HL-60 (cell line): ENCODE measurements around the gene IGLL5.

Experiments
- GABPA ChIP-seq: IDR thresholded peaks from 2 replicates; pipeline ENCODE4 v1.6.1; 2012; ENCODE audit warnings: low read depth
- POLR2AphosphoS5 ChIP-seq: IDR thresholded peaks from 2 replicates; pipeline ENCODE4 v1.6.1; 2012; ENCODE audit warnings: low read depth
- TF ChIP-seq, protein P1 (sequence below): IDR thresholded peaks from one replicate; pipeline ENCODE4 v1.5.1; 2011; ENCODE audit warnings: low read length, control low read depth, inconsistent platforms; ENCODE audit not compliant: insufficient read depth
- TF ChIP-seq, protein P2 (sequence below): IDR thresholded peaks from 2 replicates; pipeline ENCODE4 v1.6.1; 2012; ENCODE audit warnings: low read depth; ENCODE audit not compliant: insufficient replicate concordance

DNA sequence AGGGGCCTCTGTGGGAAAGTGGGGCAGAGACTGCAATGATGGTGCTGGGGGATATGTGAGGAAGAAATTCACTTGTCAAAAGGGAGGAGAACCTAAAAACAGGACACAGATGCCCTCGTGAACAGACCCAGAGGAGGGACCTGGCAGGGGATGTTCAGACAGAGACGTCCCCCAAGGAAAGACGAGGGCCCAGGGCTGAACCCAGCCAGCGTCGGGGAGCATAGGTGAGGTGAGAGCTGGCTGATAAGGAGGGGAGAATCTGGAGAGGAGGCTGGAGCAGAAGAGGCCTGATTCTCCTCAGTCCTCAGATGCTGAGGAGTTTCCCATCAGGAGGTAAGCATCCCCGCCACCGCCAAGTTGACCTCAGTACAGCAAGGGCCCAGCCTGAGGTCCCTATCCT is 31.4 kb downstream of the IGLL5 start:
- TF ChIP-seq, protein P1, sequence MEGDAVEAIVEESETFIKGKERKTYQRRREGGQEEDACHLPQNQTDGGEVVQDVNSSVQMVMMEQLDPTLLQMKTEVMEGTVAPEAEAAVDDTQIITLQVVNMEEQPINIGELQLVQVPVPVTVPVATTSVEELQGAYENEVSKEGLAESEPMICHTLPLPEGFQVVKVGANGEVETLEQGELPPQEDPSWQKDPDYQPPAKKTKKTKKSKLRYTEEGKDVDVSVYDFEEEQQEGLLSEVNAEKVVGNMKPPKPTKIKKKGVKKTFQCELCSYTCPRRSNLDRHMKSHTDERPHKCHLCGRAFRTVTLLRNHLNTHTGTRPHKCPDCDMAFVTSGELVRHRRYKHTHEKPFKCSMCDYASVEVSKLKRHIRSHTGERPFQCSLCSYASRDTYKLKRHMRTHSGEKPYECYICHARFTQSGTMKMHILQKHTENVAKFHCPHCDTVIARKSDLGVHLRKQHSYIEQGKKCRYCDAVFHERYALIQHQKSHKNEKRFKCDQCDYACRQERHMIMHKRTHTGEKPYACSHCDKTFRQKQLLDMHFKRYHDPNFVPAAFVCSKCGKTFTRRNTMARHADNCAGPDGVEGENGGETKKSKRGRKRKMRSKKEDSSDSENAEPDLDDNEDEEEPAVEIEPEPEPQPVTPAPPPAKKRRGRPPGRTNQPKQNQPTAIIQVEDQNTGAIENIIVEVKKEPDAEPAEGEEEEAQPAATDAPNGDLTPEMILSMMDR = no peak
- TF ChIP-seq POLR2AphosphoS5 = no peak
- TF ChIP-seq, protein P2, sequence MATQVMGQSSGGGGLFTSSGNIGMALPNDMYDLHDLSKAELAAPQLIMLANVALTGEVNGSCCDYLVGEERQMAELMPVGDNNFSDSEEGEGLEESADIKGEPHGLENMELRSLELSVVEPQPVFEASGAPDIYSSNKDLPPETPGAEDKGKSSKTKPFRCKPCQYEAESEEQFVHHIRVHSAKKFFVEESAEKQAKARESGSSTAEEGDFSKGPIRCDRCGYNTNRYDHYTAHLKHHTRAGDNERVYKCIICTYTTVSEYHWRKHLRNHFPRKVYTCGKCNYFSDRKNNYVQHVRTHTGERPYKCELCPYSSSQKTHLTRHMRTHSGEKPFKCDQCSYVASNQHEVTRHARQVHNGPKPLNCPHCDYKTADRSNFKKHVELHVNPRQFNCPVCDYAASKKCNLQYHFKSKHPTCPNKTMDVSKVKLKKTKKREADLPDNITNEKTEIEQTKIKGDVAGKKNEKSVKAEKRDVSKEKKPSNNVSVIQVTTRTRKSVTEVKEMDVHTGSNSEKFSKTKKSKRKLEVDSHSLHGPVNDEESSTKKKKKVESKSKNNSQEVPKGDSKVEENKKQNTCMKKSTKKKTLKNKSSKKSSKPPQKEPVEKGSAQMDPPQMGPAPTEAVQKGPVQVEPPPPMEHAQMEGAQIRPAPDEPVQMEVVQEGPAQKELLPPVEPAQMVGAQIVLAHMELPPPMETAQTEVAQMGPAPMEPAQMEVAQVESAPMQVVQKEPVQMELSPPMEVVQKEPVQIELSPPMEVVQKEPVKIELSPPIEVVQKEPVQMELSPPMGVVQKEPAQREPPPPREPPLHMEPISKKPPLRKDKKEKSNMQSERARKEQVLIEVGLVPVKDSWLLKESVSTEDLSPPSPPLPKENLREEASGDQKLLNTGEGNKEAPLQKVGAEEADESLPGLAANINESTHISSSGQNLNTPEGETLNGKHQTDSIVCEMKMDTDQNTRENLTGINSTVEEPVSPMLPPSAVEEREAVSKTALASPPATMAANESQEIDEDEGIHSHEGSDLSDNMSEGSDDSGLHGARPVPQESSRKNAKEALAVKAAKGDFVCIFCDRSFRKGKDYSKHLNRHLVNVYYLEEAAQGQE = no peak
- TF ChIP-seq GABPA = no peak
